ES-I3 (cell line): Measurements from ENCODE around the gene RTP2.

Experiments
- H3K36me3 ChIP-seq: 2 replicates; pipeline ENCODE4 v1.6.1; 2013; ENCODE audit warnings: mild to moderate bottlenecking, low read length, control low read depth, moderate library complexity; ENCODE audit not compliant: insufficient read depth
- H3K4me1 ChIP-seq: 2 replicates; pipeline ENCODE4 v1.6.1; 2013; ENCODE audit warnings: mild to moderate bottlenecking, control low read depth, low read length; ENCODE audit not compliant: insufficient read depth
- H3K9ac ChIP-seq: 2 replicates; pipeline ENCODE4 v1.6.1; 2013; ENCODE audit warnings: low read depth, mild to moderate bottlenecking, low read length, moderate library complexity
- H3K9me3 ChIP-seq: 2 replicates; pipeline ENCODE4 v1.6.1; 2013; ENCODE audit warnings: mild to moderate bottlenecking, low read length, moderate library complexity; ENCODE audit not compliant: control insufficient read depth, insufficient read depth

Gene RTP2

DNA sequence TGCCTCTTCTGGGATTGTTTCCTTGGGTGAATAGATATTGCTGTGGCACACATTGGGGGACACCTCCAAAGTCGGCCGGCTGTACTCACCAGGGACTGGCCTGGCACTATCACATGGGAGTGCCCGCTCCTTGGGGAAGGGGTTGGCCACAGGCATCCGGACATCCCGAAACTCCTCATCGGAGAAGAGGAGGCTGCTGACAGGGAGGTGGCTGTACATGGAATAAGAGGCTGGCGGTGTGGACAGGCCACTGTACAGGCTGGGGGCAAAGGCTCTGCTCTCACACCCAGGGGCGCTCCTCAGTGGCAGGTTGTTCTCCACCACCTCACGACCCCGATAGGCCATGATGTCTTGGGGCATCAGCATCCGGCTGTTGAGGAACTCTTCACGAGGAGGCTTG, 27.2 kb upstream of the RTP2 start:
- no peaks in the 10 kb centered on the region for H3K9me3 ChIP-seq
- no peaks in the 10 kb centered on the region for H3K36me3 ChIP-seq
- no peaks in the 10 kb centered on the region for H3K4me1 ChIP-seq
- no peak overlapping the region for H3K9ac ChIP-seq

DNA sequence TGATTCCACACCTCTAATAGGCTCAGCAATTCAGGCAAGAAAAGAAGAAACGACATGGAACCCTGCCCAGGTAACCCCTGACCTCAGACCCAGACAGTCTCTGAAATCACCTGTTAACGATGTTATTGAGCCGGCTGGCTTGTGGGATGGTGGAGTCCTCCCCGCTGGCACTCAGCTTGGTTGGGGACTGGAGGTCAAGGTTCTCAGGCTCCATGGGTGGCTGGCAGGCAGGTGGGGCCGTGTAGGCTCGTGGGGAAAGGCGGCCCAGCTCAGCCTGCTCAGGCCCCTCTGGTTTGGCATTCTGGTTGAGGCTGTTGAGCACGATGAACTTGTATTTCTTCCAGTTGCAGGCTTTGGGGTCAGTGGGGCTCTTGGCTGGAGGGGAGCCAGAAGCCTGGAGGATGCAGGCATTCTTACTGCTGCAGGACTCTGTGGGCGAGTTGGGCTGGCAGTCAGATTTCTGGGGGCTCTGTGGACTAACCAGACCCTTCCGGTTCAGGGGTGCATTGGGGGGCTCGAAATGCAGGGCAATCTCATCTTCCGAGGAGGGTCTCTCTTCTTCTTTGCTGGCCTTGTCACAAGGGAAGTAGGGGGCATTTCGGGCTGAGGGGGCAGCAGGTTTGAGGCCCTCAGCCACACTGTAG, 26.7 kb upstream of the RTP2 start:
- no peak overlapping the region for H3K9ac ChIP-seq
- no peaks in the 10 kb centered on the region for H3K4me1 ChIP-seq
- H3K9me3 ChIP-seq = no peaks in the 10 kb centered on the region
- H3K36me3 ChIP-seq = no peaks in the 10 kb centered on the region

- H3K9me3 ChIP-seq = no peaks in the 10 kb centered on the region
- no peak overlapping the region for H3K9ac ChIP-seq
- no peaks in the 10 kb centered on the region for H3K4me1 ChIP-seq
- no peaks in the 10 kb centered on the region for H3K36me3 ChIP-seq
These were observed 25.9 kb upstream of the RTP2 start for GRCh38 chr3:187728248-187728647.

DNA sequence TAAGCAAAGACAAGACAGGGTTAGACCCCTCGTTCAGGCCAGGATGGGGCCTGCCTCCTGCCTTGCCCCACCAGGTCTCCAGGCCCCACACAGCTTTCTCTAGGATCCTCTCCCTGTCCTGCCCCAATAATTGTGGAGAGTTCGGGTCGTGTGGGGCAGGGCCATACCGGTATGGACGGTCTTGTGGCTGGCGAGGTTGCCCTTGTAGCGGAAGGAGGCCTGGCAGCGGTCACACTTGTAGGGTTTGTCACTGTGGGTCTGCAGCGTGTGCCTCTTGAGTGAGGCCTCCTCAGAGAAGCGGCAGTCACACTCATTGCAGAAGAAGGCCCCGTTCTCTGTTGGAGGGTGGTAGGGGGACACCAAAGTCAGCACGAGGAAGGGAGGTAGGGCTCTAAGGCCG, 24.2 kb upstream of the RTP2 start:
- Histone ChIP-seq H3K36me3 (no peaks in the 10 kb centered on the region), H3K9me3 (no peaks in the 10 kb centered on the region), H3K9ac (no peak overlapping the region), H3K4me1 (no peaks in the 10 kb centered on the region)

DNA sequence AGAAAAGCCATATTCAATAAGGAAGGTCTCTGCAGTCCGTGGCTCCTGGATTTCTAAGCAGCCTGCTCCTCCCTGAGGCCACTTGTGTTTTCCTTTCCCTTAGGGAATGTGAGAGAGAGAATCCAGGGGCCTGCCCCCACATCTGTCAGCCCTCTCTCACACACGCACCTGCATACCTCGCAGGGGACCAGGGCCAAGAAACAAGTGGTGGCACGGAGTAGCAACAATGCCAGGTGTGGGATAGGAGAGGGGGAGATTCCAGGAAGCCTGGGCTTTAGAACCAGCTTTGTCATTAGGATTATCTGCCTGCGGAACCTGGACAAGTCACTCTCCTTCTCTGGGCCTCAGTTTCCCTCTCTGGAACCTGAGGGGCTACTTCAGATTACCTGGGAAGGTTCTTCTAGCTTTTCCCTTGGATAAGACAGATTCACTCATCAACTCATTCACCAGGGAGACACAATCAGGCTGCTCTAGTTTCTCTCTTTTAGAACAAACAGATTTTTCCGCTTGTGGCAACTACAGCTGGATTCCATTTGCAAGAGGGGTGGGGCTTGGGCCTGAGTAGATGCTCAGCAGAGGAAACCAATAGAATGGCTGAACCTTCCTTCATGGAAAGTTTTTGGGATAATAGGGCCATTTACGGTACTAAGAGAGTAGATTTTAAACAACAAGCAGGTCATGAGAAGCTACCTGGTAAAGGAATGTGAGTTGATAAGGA, 23.5 kb upstream of the RTP2 start:
- Histone ChIP-seq H3K9me3 (no peaks in the 10 kb centered on the region), H3K9ac (no peak overlapping the region), H3K36me3 (no peaks in the 10 kb centered on the region), H3K4me1 (no peaks in the 10 kb centered on the region)

DNA sequence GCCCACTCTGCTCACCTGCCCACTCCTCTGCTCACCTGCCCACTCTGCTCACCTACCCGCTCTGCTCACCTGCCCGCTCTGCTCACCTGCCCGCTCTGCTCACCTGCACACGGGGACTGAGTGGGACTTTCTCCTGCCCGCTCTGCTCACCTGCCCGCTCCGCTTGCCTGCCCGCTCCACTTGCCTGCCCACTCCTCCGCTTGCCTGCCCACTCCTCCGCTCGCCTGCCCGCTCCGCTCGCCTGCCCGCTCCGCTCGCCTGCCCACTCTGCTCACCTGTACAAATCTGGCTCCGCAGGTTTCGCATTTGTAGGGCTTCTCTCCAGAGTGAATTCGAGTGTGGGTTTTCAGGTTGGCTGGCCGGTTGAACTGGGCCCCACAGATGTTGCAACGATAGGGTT, 22.9 kb upstream of the RTP2 start:
- Histone ChIP-seq H3K9me3 (no peaks in the 10 kb centered on the region), H3K36me3 (no peaks in the 10 kb centered on the region), H3K4me1 (no peaks in the 10 kb centered on the region), H3K9ac (no peak overlapping the region)

- Histone ChIP-seq H3K4me1 (no peaks in the 10 kb centered on the region), H3K9ac (no peak overlapping the region), H3K36me3 (no peaks in the 10 kb centered on the region), H3K9me3 (no peaks in the 10 kb centered on the region)
These were observed 19.9 kb upstream of the RTP2 start for GRCh38 chr3:187722206-187722612.

GRCh38 chr3:187721055-187721454, 18.7 kb upstream of the RTP2 start:
- Histone ChIP-seq H3K4me1 (no peaks in the 10 kb centered on the region), H3K36me3 (no peaks in the 10 kb centered on the region), H3K9me3 (no peaks in the 10 kb centered on the region), H3K9ac (no peak overlapping the region)

- Histone ChIP-seq H3K9ac (no peak overlapping the region), H3K4me1 (no peaks in the 10 kb centered on the region), H3K9me3 (no peaks in the 10 kb centered on the region), H3K36me3 (no peaks in the 10 kb centered on the region)
These were observed 17.9 kb upstream of the RTP2 start for GRCh38 chr3:187720337-187720670.

GRCh38 chr3:187719628-187720336, 17.4 kb upstream of the RTP2 start:
- H3K36me3 ChIP-seq = no peaks in the 10 kb centered on the region
- no peaks in the 10 kb centered on the region for H3K9me3 ChIP-seq
- H3K9ac ChIP-seq = no peak overlapping the region
- H3K4me1 ChIP-seq = no peaks in the 10 kb centered on the region

- no peaks in the 10 kb centered on the region for H3K9me3 ChIP-seq
- no peaks in the 10 kb centered on the region for H3K36me3 ChIP-seq
- H3K9ac ChIP-seq = no peak overlapping the region
- no peaks in the 10 kb centered on the region for H3K4me1 ChIP-seq
These were observed 16.4 kb upstream of the RTP2 start for GRCh38 chr3:187718802-187719201.

GRCh38 chr3:187717572-187717971, 15.2 kb upstream of the RTP2 start:
- Histone ChIP-seq H3K9ac (no peak overlapping the region), H3K4me1 (no peaks in the 10 kb centered on the region), H3K36me3 (no peaks in the 10 kb centered on the region), H3K9me3 (no peaks in the 10 kb centered on the region)

GRCh38 chr3:187714404-187714979, 12.1 kb upstream of the RTP2 start:
- no peaks in the 10 kb centered on the region for H3K9me3 ChIP-seq
- H3K9ac ChIP-seq = no peak overlapping the region
- H3K4me1 ChIP-seq = no peaks in the 10 kb centered on the region
- no peaks in the 10 kb centered on the region for H3K36me3 ChIP-seq

DNA sequence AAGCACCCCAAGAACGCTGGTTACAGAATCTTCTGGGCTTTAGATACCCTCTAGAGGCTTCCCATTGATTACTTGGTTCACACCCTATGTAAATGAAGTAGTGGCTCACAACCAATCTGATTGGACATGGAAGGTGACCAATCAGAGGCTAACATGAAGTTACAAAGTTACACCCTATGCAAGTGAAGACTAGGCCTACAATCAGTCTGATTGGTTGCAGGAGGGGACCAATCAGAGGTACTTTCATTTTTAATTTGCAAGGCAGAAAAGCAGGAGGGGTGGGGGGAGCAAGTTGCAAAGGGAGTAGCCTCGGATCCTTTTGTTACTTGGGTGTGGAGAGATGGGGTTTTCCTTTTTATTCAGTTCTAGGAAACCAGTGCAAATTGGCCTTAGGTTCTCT, 11.1 kb upstream of the RTP2 start:
- Histone ChIP-seq H3K9ac (no peak overlapping the region), H3K36me3 (no peaks in the 10 kb centered on the region), H3K4me1 (no peaks in the 10 kb centered on the region), H3K9me3 (no peaks in the 10 kb centered on the region)

GRCh38 chr3:187709155-187709554, 6.8 kb upstream of the RTP2 start:
- Histone ChIP-seq H3K9me3 (no peaks in the 10 kb centered on the region), H3K9ac (no peak overlapping the region), H3K4me1 (no peaks in the 10 kb centered on the region), H3K36me3 (no peaks in the 10 kb centered on the region)
